B cell (primary cell): Measurements from ENCODE around the gene USP17L19. TPM values are rescaled to one million over a fixed set of nuclear protein-coding genes. Genes with fewer than 3 reads are reported as not detected.
"Not testable (repeated sequence)": the region's sequence is repeated elsewhere in the genome, so short reads cannot be mapped to it uniquely, and the experiment has no call there.

Experiments used
- ATAC-seq: fragments of 200-7000 bp; cut with Tn5 transposase; one replicate; pipeline ENCODE4 v1.10.0; 2021; ENCODE audit warnings: low read depth, mild to moderate bottlenecking, moderate number of reproducible peaks, moderate library complexity
- CTCF ChIA-PET: fragments of 350-600 bp; sonication (Branson Sonifier 250); formaldehyde crosslinking; loops from one replicate; lab custom pipeline; 2021; ENCODE audit warnings: antibody characterized with exemption, inconsistent platforms; lab: Charles Lee
- POLR2A ChIA-PET: fragments of 350-600 bp; sonication (Branson Sonifier 250); formaldehyde crosslinking; loops from one replicate; lab custom pipeline; 2021; ENCODE audit warnings: antibody characterized with exemption; lab: Charles Lee
- DNase-seq: peaks from one replicate; pipeline ENCODE4 v3.0.0; 2013
- H2AFZ ChIP-seq: 2 replicates; pipeline ENCODE4 v1.6.1; 2012; ENCODE audit warnings: mild to moderate bottlenecking, low read depth, low read length; ENCODE audit not compliant: insufficient read depth, poor library complexity, severe bottlenecking
- H3K27ac ChIP-seq, 2 donors: 1 replicate in 1 of 2; 2 replicates in 1 of 2; pipeline ENCODE4 v1.5.1; 2012 to 2013; ENCODE audit warnings: low read length in 2 of 2, mild to moderate bottlenecking in 2 of 2, moderate library complexity in 1 of 2
- H3K27me3 ChIP-seq, 4 experiments: fragments of 200-600 bp in 1 of 4; sonication (generic) in 1 of 4; replicated peaks in 1 of 4; 1 replicate in 2 of 4; 2 replicates in 2 of 4; pipeline versions ENCODE4 v1.6.1 to v1.7.0; 2013 to 2016; ENCODE audit warnings: low read length in 3 of 4, mild to moderate bottlenecking in 2 of 4, mixed read lengths in 1 of 4, moderate library complexity in 1 of 4; ENCODE audit not compliant: insufficient read depth in 4 of 4, control insufficient read depth in 3 of 4; ENCODE audit errors: control extremely low read depth in 1 of 4
- H3K36me3 ChIP-seq, 2 experiments: replicated peaks in 1 of 2; 1 replicate in 1 of 2; 2 replicates in 1 of 2; pipeline versions ENCODE4 v1.6.1 to v1.7.1; 2013; ENCODE audit warnings: low read length in 1 of 2; ENCODE audit not compliant: insufficient read depth in 2 of 2, control insufficient read depth in 1 of 2; ENCODE audit errors: control extremely low read depth in 1 of 2, extremely low read depth in 1 of 2
- H3K4me1 ChIP-seq, 2 donors: fragments of 200-600 bp in 1 of 2; sonication (generic) in 1 of 2; 1 replicate in 1 of 2; 2 replicates in 1 of 2; pipeline versions ENCODE4 v1.5.1 to v1.6.1; 2013 to 2017; ENCODE audit warnings: low read length in 2 of 2; ENCODE audit not compliant: control insufficient read depth in 2 of 2, insufficient read depth in 2 of 2
- H3K4me2 ChIP-seq: replicated peaks from 2 replicates; pipeline ENCODE3; 2012; ENCODE audit warnings: mild to moderate bottlenecking, low read depth, low read length; ENCODE audit not compliant: poor library complexity, severe bottlenecking
- H3K4me3 ChIP-seq, 5 experiments: fragments of 200-600 bp in 1 of 5; sonication (generic) in 1 of 5; 1 replicate in 3 of 5; 2 replicates in 2 of 5; pipeline versions ENCODE4 v1.5.1 to v1.7.0; 2011 to 2016; ENCODE audit warnings: low read length in 4 of 5, mild to moderate bottlenecking in 4 of 5, low read depth in 2 of 5, control low read depth in 1 of 5, moderate library complexity in 1 of 5; ENCODE audit not compliant: insufficient read depth in 1 of 5; ENCODE audit errors: control extremely low read depth in 1 of 5, extremely low read depth in 1 of 5
- H3K79me2 ChIP-seq: fragments of 200-600 bp; sonication (generic); one replicate; pipeline ENCODE4 v1.6.0; 2016; ENCODE audit warnings: low read length; ENCODE audit not compliant: control insufficient read depth, insufficient read depth
- H3K9ac ChIP-seq: fragments of 200-600 bp; sonication (generic); 2 replicates; pipeline ENCODE4 v1.6.1; 2017; ENCODE audit warnings: mild to moderate bottlenecking, low read length, moderate library complexity
- H3K9me3 ChIP-seq, 3 donors: one replicate each; pipeline versions ENCODE4 v1.6.1 to v1.7.1; 2013; ENCODE audit warnings: low read length in 2 of 3; ENCODE audit not compliant: control insufficient read depth in 2 of 3, insufficient read depth in 1 of 3; ENCODE audit errors: control extremely low read depth in 1 of 3
- H4K20me1 ChIP-seq: 2 replicates; pipeline ENCODE4 v1.6.0; 2012; ENCODE audit warnings: mild to moderate bottlenecking, low read length; ENCODE audit not compliant: insufficient read depth, control insufficient read depth, poor library complexity, severe bottlenecking
- H3K27ac Mint-ChIP-seq: one replicate; pipeline ENCODE4 v1.8.0; 2021; ENCODE audit warnings: mixed read lengths
- H3K27me3 Mint-ChIP-seq: one replicate; pipeline ENCODE4 v1.8.0; 2021; ENCODE audit warnings: mixed read lengths
- H3K4me1 Mint-ChIP-seq: one replicate; pipeline ENCODE4 v1.8.0; 2021; ENCODE audit warnings: mixed read lengths
- H3K4me3 Mint-ChIP-seq: one replicate; pipeline ENCODE4 v1.8.0; 2021; ENCODE audit warnings: mixed read lengths
- H3K9me3 Mint-ChIP-seq: one replicate; pipeline ENCODE4 v1.8.0; 2022; ENCODE audit warnings: mixed read lengths; ENCODE audit not compliant: insufficient read depth
- WGBS: methylation state at CpG from one replicate; pipeline ENCODE4 v1.1.5; 2013; ENCODE audit warnings: missing lambda C conversion rate; ENCODE audit not compliant: insufficient coverage; 5-methylcytosine and 5-hydroxymethylcytosine counted together
- intact Hi-C: fragments of 100-400 bp; cut with micrococcal nuclease; formaldehyde crosslinking; loops from one replicate; pipeline ENCODE4 v1.10.0; 2022
- polyA plus RNA-seq: library from polyadenylated mRNA; depleted of rRNA; stranded (reverse); fragments of >200 nt; gene quantifications from 2 replicates; pipeline ENCODE4 v1.2.3, GENCODE V29; 2012
- total RNA-seq, 2 donors: library from RNA; stranded (reverse); fragments of 120-200 nt in 1 of 2; gene quantifications; 1 replicate in 1 of 2; 2 replicates in 1 of 2; pipeline versions ENCODE4 v1.2.3 to v1.2.4, GENCODE V29; 2013 to 2022

USP17L19 gene
- total and polyA plus RNA-seq, 2 donors (not counting 1 experiment from before 2014, with no cell fraction given): not detected

GRCh38 chr4:9262572-9262971 is 9.4 kb downstream of the USP17L19 start, which contains the start of gene USP17L21:
TSS of gene USP17L21 (plus strand) at chr4:9262872. CDS start at chr4:9262872, 0 bp downstream.
- H3K27me3 ChIP-seq, CTCF ChIA-PET, H3K4me3 ChIP-seq, intact Hi-C loops, H3K4me1 Mint-ChIP-seq, H3K4me2 ChIP-seq, H3K79me2 ChIP-seq, H3K27ac Mint-ChIP-seq, H3K27me3 Mint-ChIP-seq, H3K9me3 Mint-ChIP-seq, POLR2A ChIA-PET, DNase-seq, H3K9me3 ChIP-seq, H3K27ac ChIP-seq, H3K4me3 Mint-ChIP-seq, ATAC-seq, H2AFZ ChIP-seq, H3K4me1 ChIP-seq, H3K36me3 ChIP-seq, H4K20me1 ChIP-seq, H3K9ac ChIP-seq: not testable (repeated sequence)
- no CpG with 5 or more reads among the region's 13 CpGs for WGBS

GRCh38 chr4:9267319-9267718 is 14.1 kb downstream of the USP17L19 start, which contains the start of gene USP17L22:
TSS of gene USP17L22 (plus strand) at chr4:9267619. CDS start at chr4:9267619, 0 bp downstream.
- H4K20me1 ChIP-seq, H3K4me1 Mint-ChIP-seq, CTCF ChIA-PET, ATAC-seq, H3K79me2 ChIP-seq, H3K9ac ChIP-seq, POLR2A ChIA-PET, H3K27ac Mint-ChIP-seq, H3K27me3 ChIP-seq, H3K27ac ChIP-seq, H3K4me3 ChIP-seq, H3K4me3 Mint-ChIP-seq, H3K36me3 ChIP-seq, H3K9me3 ChIP-seq, H3K4me2 ChIP-seq, H3K9me3 Mint-ChIP-seq, H3K4me1 ChIP-seq, DNase-seq, H3K27me3 Mint-ChIP-seq, intact Hi-C loops, H2AFZ ChIP-seq: not testable (repeated sequence)
- WGBS: no CpG with 5 or more reads among the region's 15 CpGs

GRCh38 chr4:9271719-9272118 is 18.5 kb downstream of the USP17L19 start:
- DNase-seq, H3K79me2 ChIP-seq, H3K4me1 Mint-ChIP-seq, H3K4me1 ChIP-seq, POLR2A ChIA-PET, CTCF ChIA-PET, H3K36me3 ChIP-seq, H3K4me3 Mint-ChIP-seq, intact Hi-C loops, H3K4me3 ChIP-seq, H3K9ac ChIP-seq, H3K27ac Mint-ChIP-seq, H3K9me3 Mint-ChIP-seq, H3K27ac ChIP-seq, ATAC-seq, H3K4me2 ChIP-seq, H2AFZ ChIP-seq, H3K27me3 ChIP-seq, H4K20me1 ChIP-seq, H3K27me3 Mint-ChIP-seq, H3K9me3 ChIP-seq: not testable (repeated sequence)
- WGBS: 89% methylated on average over 3 of the region's 10 CpGs

Other genes with a start within 250 kb of the USP17L19 start
- not detected in 2 replicates for gene FAM90A26, start 83.0 kb upstream of the USP17L19 start, total RNA-seq
- 0.04 TPM in 1 of 2 replicates, not detected in the other for gene FAM90A26, start 83.0 kb upstream of the USP17L19 start, polyA plus RNA-seq
- gene USP17L10, start 42.7 kb upstream of the USP17L19 start, total RNA-seq: not detected in 2 replicates
- not detected in 2 replicates for gene USP17L10, start 42.7 kb upstream of the USP17L19 start, polyA plus RNA-seq
- gene USP17L11, start 38.0 kb upstream of the USP17L19 start, total RNA-seq: not detected in 2 replicates
- not detected in 2 replicates for gene USP17L11, start 38.0 kb upstream of the USP17L19 start, polyA plus RNA-seq
- not detected in 2 replicates for gene USP17L12, start 33.2 kb upstream of the USP17L19 start, total RNA-seq
- gene USP17L12, start 33.2 kb upstream of the USP17L19 start, polyA plus RNA-seq: not detected in 2 replicates
- not detected in 2 replicates for gene USP17L13, start 28.5 kb upstream of the USP17L19 start, total RNA-seq
- gene USP17L13, start 28.5 kb upstream of the USP17L19 start, polyA plus RNA-seq: not detected in 2 replicates
- not detected in 2 replicates for gene USP17L15, start 19.0 kb upstream of the USP17L19 start, total RNA-seq
- gene USP17L15, start 19.0 kb upstream of the USP17L19 start, polyA plus RNA-seq: not detected in 2 replicates
- not detected in 2 replicates for gene USP17L17, start 9.5 kb upstream of the USP17L19 start, total RNA-seq
- not detected in 2 replicates for gene USP17L17, start 9.5 kb upstream of the USP17L19 start, polyA plus RNA-seq
- not detected in 2 replicates for gene USP17L18, start 4.7 kb upstream of the USP17L19 start, total RNA-seq
- gene USP17L18, start 4.7 kb upstream of the USP17L19 start, polyA plus RNA-seq: not detected in 2 replicates
- not detected in 2 replicates for gene USP17L20, start 4.7 kb downstream of the USP17L19 start, total RNA-seq
- not detected in 2 replicates for gene USP17L20, start 4.7 kb downstream of the USP17L19 start, polyA plus RNA-seq
- not detected in 2 replicates for gene USP17L21, start 9.5 kb downstream of the USP17L19 start, total RNA-seq
- not detected in 2 replicates for gene USP17L21, start 9.5 kb downstream of the USP17L19 start, polyA plus RNA-seq
- not detected in 2 replicates for gene USP17L22, start 14.2 kb downstream of the USP17L19 start, total RNA-seq
- not detected in 2 replicates for gene USP17L22, start 14.2 kb downstream of the USP17L19 start, polyA plus RNA-seq
- not detected in 2 replicates for gene USP17L24, start 71.8 kb downstream of the USP17L19 start, total RNA-seq
- not detected in 2 replicates for gene USP17L24, start 71.8 kb downstream of the USP17L19 start, polyA plus RNA-seq
- gene USP17L25, start 76.5 kb downstream of the USP17L19 start, total RNA-seq: not detected in 2 replicates
- not detected in 2 replicates for gene USP17L25, start 76.5 kb downstream of the USP17L19 start, polyA plus RNA-seq
- gene USP17L26, start 81.3 kb downstream of the USP17L19 start, total RNA-seq: not detected in 2 replicates
- gene USP17L26, start 81.3 kb downstream of the USP17L19 start, polyA plus RNA-seq: not detected in 2 replicates
- not detected in 2 replicates for gene USP17L5, start 86.0 kb downstream of the USP17L19 start, total RNA-seq
- not detected in 2 replicates for gene USP17L5, start 86.0 kb downstream of the USP17L19 start, polyA plus RNA-seq
- not detected in 2 replicates for gene USP17L27, start 90.8 kb downstream of the USP17L19 start, total RNA-seq
- gene USP17L27, start 90.8 kb downstream of the USP17L19 start, polyA plus RNA-seq: not detected in 2 replicates
- not detected in 2 replicates for gene USP17L28, start 95.5 kb downstream of the USP17L19 start, total RNA-seq
- gene USP17L28, start 95.5 kb downstream of the USP17L19 start, polyA plus RNA-seq: not detected in 2 replicates
- not detected in 2 replicates for gene USP17L29, start 100.3 kb downstream of the USP17L19 start, total RNA-seq
- gene USP17L29, start 100.3 kb downstream of the USP17L19 start, polyA plus RNA-seq: not detected in 2 replicates
- gene USP17L30, start 109.8 kb downstream of the USP17L19 start, total RNA-seq: not detected in 2 replicates
- gene USP17L30, start 109.8 kb downstream of the USP17L19 start, polyA plus RNA-seq: not detected in 2 replicates
- gene DEFB131A, start 191.0 kb downstream of the USP17L19 start, total RNA-seq: not detected in 2 replicates
- gene DEFB131A, start 191.0 kb downstream of the USP17L19 start, polyA plus RNA-seq: not detected in 2 replicates